NCI-H146 treated with DMSO at 0.1 percent for 48 hours (cell line): ENCODE results near the gene EIF2S1.
"Not testable (repeated sequence)": the region's sequence is repeated elsewhere in the genome, so short reads cannot be mapped to it uniquely, and the experiment has no call there.

ENCODE experiments used
- DNase-seq: peaks from one replicate; lab custom pipeline; 2025; ENCODE audit not compliant: unreplicated experiment; lab: John Stamatoyannopoulos, UW

Gene EIF2S1

GRCh38 chr14:67410313-67410712 is 50.2 kb downstream of the EIF2S1 start:
- DNase-seq: no peak

GRCh38 chr14:67411370-67411769 is 51.2 kb downstream of the EIF2S1 start:
- DNase-seq: no peak

- peak; percentile 27 for DNase-seq
These were observed 51.8 kb downstream of the EIF2S1 start, which contains the start of gene PLEK2 for GRCh38 chr14:67411820-67412421. PLEK2 (minus strand) TSS chr14:67412165; CDS start chr14:67412059, 106 bp downstream.

- DNase-seq: no peak
These were observed 54.0 kb downstream of the EIF2S1 start for GRCh38 chr14:67413806-67414769.

- DNase-seq: not testable (repeated sequence)
These were observed 55.5 kb downstream of the EIF2S1 start for GRCh38 chr14:67415610-67416009.

- no peak for DNase-seq
These were observed 56.0 kb downstream of the EIF2S1 start for GRCh38 chr14:67416085-67416484.

- DNase-seq: no peak
These were observed 56.7 kb downstream of the EIF2S1 start for GRCh38 chr14:67416810-67417209.

- DNase-seq: no peak
These were observed 57.5 kb downstream of the EIF2S1 start for GRCh38 chr14:67417633-67418032.

- peak; percentile 54 for DNase-seq
These were observed 58.5 kb downstream of the EIF2S1 start for GRCh38 chr14:67418401-67419191.

GRCh38 chr14:67420102-67420739 is 60.1 kb downstream of the EIF2S1 start:
- peak; percentile 38 for DNase-seq

- DNase-seq: no peak
These were observed 61.5 kb downstream of the EIF2S1 start for GRCh38 chr14:67421356-67422224.

- DNase-seq: no peak
These were observed 63.3 kb downstream of the EIF2S1 start for GRCh38 chr14:67423424-67423823.

GRCh38 chr14:67424539-67424938 is 64.4 kb downstream of the EIF2S1 start:
- DNase-seq: no peak

GRCh38 chr14:67425608-67426007 is 65.5 kb downstream of the EIF2S1 start:
- no peak for DNase-seq

GRCh38 chr14:67426161-67426560 is 66.0 kb downstream of the EIF2S1 start:
- no peak for DNase-seq

GRCh38 chr14:67426983-67427606 is 67.0 kb downstream of the EIF2S1 start:
- DNase-seq: peak; percentile 35

- DNase-seq: no peak
These were observed 68.4 kb downstream of the EIF2S1 start for GRCh38 chr14:67428501-67429031.

- DNase-seq: no peak
These were observed 69.5 kb downstream of the EIF2S1 start for GRCh38 chr14:67429510-67430205.
